Measurements from ENCODE around the gene CFC1B.
"Not testable (repeated sequence)": the region's sequence is repeated elsewhere in the genome, so short reads cannot be mapped to it uniquely, and the experiment has no call there.

DNA sequence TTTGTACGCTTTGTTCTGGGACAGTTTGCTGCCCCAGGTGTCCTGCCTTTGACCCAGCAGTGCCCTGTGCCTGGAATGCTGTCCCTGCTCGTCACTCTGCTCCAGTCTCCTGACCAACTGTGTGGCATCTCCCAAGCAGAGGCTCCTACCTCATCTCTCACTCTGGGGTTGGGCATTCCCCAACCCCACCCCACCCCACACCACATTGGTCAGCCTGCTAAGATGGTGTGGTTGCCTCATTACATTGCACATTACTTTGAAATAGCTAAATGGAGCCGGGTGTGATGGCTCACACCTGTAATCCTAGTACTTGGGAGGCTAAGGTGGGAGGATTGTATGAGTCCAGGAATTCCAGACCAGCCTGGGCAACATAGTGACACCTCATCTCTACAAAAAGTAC, 50.9 kb downstream of the CFC1B start:
- TF ChIP-seq, protein P1, sequence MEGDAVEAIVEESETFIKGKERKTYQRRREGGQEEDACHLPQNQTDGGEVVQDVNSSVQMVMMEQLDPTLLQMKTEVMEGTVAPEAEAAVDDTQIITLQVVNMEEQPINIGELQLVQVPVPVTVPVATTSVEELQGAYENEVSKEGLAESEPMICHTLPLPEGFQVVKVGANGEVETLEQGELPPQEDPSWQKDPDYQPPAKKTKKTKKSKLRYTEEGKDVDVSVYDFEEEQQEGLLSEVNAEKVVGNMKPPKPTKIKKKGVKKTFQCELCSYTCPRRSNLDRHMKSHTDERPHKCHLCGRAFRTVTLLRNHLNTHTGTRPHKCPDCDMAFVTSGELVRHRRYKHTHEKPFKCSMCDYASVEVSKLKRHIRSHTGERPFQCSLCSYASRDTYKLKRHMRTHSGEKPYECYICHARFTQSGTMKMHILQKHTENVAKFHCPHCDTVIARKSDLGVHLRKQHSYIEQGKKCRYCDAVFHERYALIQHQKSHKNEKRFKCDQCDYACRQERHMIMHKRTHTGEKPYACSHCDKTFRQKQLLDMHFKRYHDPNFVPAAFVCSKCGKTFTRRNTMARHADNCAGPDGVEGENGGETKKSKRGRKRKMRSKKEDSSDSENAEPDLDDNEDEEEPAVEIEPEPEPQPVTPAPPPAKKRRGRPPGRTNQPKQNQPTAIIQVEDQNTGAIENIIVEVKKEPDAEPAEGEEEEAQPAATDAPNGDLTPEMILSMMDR (IDR thresholded peaks at IDR 0.05) = not testable (repeated sequence)
- not testable (repeated sequence) for TF ChIP-seq EZH2 (IDR thresholded peaks at IDR 0.05; ENCODE audit: borderline replicate concordance, insufficient read depth, low read depth, low read length, poor library complexity, severe bottlenecking)
